ENCODE measurements around the gene ARHGAP44.

DNA sequence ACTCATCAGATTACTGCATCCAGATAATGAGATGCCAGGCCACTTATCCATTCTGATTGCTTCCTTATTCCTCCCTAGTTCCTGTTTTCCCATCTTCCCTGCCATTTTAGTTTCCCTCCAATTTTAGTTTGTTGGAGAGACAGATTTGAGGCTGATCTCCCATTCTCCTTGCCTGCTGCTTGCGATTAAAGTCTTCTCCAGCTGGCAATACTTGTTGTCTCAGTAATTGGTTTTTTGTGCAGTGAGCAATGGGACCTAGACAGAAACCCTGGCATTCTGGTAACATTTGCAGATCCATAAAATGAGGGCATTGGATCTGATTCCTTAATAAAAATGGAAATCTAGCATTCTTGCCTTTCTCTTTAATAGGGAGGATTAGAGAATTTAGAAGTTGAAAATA lies 246.1 kb downstream of the ARHGAP44 start:
- TF ChIP-seq SUZ12 (IDR thresholded peaks at IDR 0.05; ENCODE audit: extremely low read depth, insufficient read depth, insufficient read length) (no peak), YY1 (IDR thresholded peaks at IDR 0.05; ENCODE audit: insufficient read depth, insufficient read length) (no peak), ZNF274 (IDR thresholded peaks at IDR 0.05; ENCODE audit: low read depth, low read length) (no peak)
